Measurements from ENCODE around the gene FOXC1.

GRCh38 chr6:1634081-1634480 lies 24.4 kb downstream of the FOXC1 start:
- TF ChIP-seq CTCF (IDR thresholded peaks at IDR 0.05): no peak
- TF ChIP-seq CHD4 (IDR thresholded peaks at IDR 0.05; ENCODE audit: borderline replicate concordance): no peak
- no peak for TF ChIP-seq REST (IDR thresholded peaks at IDR 0.05)
- no peak for TF ChIP-seq CBX8 (IDR thresholded peaks at IDR 0.05)
- no peak for TF ChIP-seq CEBPB (IDR thresholded peaks at IDR 0.05)
- TF ChIP-seq GATA3 (IDR thresholded peaks at IDR 0.05; ENCODE audit: borderline replicate concordance): no peak
- no peak for TF ChIP-seq JUN (IDR thresholded peaks at IDR 0.05)
- TF ChIP-seq FOSL2 (IDR thresholded peaks at IDR 0.05): no peak
- no peak for TF ChIP-seq FOSL2 (CRISPR knock-in tag; IDR thresholded peaks at IDR 0.05)
- TF ChIP-seq NR3C1 (IDR thresholded peaks at IDR 0.05): no peak
- TF ChIP-seq SMC3 (IDR thresholded peaks at IDR 0.05): no peak
